SH-SY5Y (cell line): ENCODE data around the gene SNAI3.

ENCODE experiments used
- GATA2 ChIP-seq: IDR thresholded peaks from 2 replicates; pipeline ENCODE4 v1.6.1; 2011; ENCODE audit warnings: mild to moderate bottlenecking, low read depth, low read length
- GATA3 ChIP-seq: IDR thresholded peaks from 2 replicates; pipeline ENCODE4 v1.6.1; 2011; ENCODE audit warnings: low read depth, mild to moderate bottlenecking, low read length, moderate library complexity

DNA sequence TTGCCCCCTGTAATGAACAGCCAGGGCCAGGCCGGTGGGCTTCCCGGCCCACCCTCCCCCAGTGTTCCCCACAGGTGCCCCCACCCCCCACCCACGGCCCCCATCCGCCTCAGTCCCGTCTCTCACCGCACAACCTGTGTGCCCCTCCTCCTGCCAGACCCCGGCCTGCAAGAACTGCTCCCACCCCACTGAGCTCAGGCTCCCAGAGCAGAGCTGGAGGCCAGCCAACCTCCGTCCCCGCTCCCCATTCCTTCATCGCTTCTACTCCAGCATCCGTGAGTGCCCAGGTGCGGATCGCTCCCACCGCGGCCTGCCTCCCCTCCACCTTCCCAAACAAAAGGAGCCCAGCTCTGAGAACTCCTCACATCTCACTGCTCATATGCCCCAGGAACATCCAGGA, 27.6 kb downstream of the SNAI3 start:
- TF ChIP-seq GATA3 (no peak), GATA2 (no peak)
